Measurements from ENCODE around the gene SP1.
A peak's percentile ranks its signal among the peaks of the same experiment; 100 is the strongest.

The SP1 gene

DNA sequence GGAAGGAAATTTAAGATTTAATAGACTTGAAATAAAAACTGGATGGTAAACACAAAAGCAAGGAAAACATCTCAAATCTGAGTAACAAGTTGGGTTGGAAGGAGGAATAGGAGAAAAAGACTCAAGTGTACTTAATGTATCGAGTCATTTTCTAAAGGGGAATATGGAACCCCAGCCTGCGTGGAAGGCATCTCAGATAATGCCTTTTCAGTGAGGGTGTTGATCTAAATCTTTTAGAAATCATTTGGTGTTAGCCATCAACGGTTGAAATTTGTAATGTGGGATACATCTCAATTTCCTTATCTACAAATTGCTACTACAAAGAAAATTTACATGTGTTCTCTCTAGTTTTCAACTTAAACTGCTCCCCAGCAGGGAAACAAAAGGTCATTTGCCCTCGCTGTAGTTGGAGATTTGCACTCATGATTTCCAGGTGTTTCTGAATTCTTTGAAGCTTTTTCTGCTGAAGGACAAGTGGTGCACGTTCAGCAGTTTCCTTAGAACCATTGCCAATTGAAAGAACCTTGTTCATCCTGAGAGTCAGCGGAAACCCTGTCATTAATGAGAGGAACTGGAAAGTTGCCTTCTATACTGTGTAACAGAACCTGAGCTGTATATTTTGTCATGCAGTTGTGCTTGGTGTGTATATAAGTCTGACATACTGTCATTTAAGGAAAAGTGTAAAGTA, 74.1 kb downstream of the SP1 start:
- TF ChIP-seq, protein P1, sequence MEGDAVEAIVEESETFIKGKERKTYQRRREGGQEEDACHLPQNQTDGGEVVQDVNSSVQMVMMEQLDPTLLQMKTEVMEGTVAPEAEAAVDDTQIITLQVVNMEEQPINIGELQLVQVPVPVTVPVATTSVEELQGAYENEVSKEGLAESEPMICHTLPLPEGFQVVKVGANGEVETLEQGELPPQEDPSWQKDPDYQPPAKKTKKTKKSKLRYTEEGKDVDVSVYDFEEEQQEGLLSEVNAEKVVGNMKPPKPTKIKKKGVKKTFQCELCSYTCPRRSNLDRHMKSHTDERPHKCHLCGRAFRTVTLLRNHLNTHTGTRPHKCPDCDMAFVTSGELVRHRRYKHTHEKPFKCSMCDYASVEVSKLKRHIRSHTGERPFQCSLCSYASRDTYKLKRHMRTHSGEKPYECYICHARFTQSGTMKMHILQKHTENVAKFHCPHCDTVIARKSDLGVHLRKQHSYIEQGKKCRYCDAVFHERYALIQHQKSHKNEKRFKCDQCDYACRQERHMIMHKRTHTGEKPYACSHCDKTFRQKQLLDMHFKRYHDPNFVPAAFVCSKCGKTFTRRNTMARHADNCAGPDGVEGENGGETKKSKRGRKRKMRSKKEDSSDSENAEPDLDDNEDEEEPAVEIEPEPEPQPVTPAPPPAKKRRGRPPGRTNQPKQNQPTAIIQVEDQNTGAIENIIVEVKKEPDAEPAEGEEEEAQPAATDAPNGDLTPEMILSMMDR (IDR thresholded peaks at IDR 0.05; ENCODE audit: low read depth, low read length), result no peak
- H3K4me3 ChIP-seq (replicated peaks in 1 of 2; ENCODE audit: low read depth in 2 of 2, low read length in 2 of 2), result peak overlapping the region; percentile 4 to 84
- no peak for DNase-seq (ENCODE audit: low read depth in 2 of 2)

DNA sequence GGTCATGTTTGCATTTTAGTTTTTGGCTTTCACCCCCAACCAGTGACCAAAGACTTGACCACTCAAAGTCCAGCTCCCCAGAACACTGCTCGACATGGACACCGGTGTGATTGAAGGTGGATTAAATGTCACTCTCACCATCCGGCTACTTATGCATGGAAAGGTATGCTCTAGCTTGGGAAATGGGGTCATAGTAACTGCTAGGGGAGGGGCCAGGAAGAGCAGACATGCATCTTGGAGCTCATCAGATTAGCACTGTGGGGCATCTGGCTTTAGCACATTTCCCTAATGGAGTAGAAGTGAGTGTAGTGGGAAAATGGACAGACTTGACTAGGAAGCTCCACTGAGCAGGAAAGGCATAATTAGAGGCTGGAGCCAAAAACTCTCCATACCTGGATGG, 74.7 kb downstream of the SP1 start:
- no peak overlapping the region for H3K4me3 ChIP-seq (replicated peaks in 1 of 2; ENCODE audit: low read depth in 2 of 2, low read length in 2 of 2)
- TF ChIP-seq, protein P1 (IDR thresholded peaks at IDR 0.05; ENCODE audit: low read depth, low read length), result no peak
- DNase-seq (ENCODE audit: low read depth in 2 of 2), result no peak

DNA sequence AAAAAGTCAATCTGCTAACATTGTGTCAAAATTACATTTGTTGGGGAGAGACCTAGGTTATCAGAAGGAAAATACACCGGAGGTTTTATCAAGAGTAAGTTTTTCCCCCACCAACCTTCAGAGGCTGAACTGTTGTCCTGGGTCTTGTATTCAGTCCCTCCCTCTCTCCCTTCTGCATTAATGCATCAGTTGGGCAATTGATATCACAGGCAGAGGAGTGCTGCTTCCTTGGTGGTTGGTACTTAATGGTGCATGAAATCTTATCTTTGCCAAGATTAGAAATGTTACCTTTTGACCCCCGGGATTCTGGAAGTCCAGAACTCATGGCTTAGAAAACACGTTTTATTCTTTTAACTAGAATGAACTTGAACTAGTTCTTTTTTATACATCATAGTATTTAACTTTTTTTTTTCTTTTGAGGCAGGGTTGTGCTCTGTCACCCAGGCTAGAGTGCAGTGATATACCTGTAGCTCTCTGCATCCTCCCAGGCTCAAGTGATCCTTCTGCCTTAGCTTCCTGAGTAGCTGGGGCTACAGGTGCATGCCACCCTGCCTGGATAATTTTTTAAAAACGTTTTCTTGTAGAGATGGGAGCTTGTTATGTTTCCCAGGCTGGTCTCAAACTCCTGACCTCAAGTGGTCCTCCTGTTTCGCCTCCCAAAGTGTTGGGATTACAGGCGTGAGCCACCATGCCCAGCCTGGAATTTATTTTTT, 76.8 kb downstream of the SP1 start:
- DNase-seq (ENCODE audit: low read depth in 2 of 2), result no peak
- H3K4me3 ChIP-seq (replicated peaks in 1 of 2; ENCODE audit: low read depth in 2 of 2, low read length in 2 of 2), result no peak overlapping the region
- TF ChIP-seq, protein P1 (IDR thresholded peaks at IDR 0.05; ENCODE audit: low read depth, low read length), result no peak

DNA sequence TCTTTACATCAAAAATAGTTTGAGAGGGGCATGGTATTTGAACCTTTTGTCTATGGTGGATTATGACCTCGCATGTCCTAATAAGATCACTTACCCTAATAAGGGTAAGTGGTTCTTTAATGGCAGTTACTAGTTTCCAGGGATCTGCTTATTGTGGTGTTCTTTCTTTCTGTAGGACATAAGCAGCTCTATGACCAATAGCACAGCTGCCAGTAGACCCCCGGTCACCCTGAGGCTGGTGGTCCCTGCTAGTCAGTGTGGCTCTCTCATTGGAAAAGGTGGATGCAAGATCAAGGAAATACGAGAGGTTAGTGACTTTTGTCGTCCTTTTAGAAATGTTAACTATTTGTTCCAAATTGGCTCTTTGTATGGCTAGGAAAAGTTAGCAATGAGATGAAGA, 79.1 kb downstream of the SP1 start:
- TF ChIP-seq, protein P1 (IDR thresholded peaks at IDR 0.05; ENCODE audit: low read depth, low read length), result no peak
- DNase-seq (ENCODE audit: low read depth in 2 of 2), result no peak
- H3K4me3 ChIP-seq (replicated peaks in 1 of 2; ENCODE audit: low read depth in 2 of 2, low read length in 2 of 2), result no peak overlapping the region

DNA sequence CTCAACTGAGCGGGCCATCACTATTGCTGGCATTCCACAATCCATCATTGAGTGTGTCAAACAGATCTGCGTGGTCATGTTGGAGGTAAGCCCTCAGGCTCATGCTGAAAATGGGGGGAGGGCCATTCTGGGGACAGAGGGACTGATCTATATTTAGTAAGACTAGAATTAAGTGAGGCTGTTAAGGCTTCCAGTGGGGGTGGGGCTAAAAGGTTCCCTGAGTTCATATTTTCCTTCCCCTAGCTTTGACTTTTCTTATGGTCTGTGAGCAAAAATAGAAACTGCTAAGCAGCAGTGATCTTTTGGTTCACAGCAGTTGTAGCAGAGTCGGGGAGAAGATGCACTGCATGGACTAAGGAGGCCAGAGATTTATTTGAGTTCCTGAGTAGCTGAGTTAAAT, 81.1 kb downstream of the SP1 start:
- TF ChIP-seq, protein P1 (IDR thresholded peaks at IDR 0.05; ENCODE audit: low read depth, low read length), result no peak
- DNase-seq (ENCODE audit: low read depth in 2 of 2), result no peak
- H3K4me3 ChIP-seq (replicated peaks in 1 of 2; ENCODE audit: low read depth in 2 of 2, low read length in 2 of 2), result no peak overlapping the region

DNA sequence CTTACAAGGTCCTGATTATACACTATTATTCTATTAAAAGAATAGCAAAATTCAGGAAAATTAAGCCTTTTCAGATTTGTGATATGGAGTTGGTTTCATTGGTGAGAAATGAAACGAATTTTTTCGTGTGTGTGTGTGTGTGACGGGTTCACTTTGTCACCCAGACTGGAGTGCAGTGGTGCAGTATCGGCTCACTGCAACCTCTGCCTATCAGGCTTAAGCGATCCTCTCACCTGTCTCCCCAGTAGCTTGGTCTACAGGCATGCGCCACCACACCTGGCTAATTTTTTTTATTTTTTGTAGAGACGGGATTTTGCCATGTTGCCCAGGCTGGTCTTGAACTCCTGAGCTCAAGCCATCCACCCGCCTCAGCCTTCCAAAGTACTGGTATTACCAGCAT, 81.6 kb downstream of the SP1 start:
- no peak overlapping the region for H3K4me3 ChIP-seq (replicated peaks in 1 of 2; ENCODE audit: low read depth in 2 of 2, low read length in 2 of 2)
- DNase-seq (ENCODE audit: low read depth in 2 of 2), result no peak
- TF ChIP-seq, protein P1 (IDR thresholded peaks at IDR 0.05; ENCODE audit: low read depth, low read length), result no peak

Measured in cardiac fibroblast (primary cell).